CD4-positive, alpha-beta T cell treated with Interleukin-12 subunit alpha and Interleukin-12 subunit beta, for 1 hour (primary cell): Measurements from ENCODE around the gene CNTN4.

Experiments
- DNase-seq: peaks from one replicate; pipeline ENCODE4 v3.0.0-alpha.2; 2020

CNTN4 gene

GRCh38 chr3:3005146-3005744, 906.6 kb downstream of the CNTN4 start:
- no peak for DNase-seq

DNA sequence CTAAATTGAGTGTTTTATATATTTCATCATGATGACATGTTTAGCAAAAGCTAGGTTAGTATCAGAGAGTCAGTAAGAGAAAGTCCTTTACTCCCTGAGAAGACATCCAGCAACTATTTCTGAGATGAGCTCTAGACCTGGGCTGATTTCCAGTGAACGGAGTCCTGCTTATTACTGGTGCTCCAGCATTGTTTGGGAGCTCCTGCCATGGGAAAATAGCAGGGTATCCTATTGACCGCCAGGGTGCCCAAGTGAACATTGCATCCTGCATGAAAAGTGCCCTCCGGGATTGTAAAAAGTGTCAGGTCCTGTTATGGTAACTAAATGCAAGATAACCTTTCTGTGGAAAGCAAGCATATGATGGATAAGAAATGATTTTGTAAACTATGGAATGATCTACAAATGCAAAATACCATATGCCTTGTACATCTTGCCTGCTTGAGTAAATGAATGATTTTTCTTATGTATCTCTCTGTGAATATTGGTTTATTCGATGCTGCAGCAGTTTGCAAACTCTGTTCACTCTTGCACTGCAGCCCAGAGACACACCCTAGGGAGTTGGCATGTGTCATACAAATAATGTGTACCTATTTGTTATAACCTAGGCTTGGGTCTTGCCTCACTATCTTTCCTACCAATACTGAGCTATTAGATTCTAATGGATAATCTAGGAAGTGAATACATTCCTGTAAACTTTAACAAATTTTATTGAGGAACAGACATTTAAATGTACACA, 914.8 kb downstream of the CNTN4 start:
- no peak for DNase-seq

GRCh38 chr3:3015185-3016089, 916.8 kb downstream of the CNTN4 start:
- peak; percentile 2 for DNase-seq

- no peak for DNase-seq
Measured at GRCh38 chr3:3016226-3016625, 917.6 kb downstream of the CNTN4 start.

DNA sequence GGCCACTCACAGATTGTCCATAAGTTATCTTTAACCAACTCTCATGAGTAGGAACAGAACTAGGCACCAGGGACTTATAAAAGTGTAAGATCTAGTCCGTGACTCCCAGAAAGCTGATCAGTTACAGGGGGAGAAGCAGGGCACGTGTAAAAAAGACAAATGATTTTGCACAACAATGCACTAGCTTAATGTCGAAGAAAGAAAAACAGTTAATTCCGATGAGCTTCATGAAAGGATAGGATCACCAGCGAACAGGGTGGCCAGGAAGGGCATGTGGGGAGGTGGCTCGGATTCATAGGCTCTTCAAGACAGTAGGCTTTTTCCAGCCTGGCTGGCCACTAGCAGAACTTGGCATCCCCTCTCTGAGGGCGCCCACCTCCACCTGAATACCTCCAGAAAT, 921.5 kb downstream of the CNTN4 start:
- DNase-seq = no peak

DNA sequence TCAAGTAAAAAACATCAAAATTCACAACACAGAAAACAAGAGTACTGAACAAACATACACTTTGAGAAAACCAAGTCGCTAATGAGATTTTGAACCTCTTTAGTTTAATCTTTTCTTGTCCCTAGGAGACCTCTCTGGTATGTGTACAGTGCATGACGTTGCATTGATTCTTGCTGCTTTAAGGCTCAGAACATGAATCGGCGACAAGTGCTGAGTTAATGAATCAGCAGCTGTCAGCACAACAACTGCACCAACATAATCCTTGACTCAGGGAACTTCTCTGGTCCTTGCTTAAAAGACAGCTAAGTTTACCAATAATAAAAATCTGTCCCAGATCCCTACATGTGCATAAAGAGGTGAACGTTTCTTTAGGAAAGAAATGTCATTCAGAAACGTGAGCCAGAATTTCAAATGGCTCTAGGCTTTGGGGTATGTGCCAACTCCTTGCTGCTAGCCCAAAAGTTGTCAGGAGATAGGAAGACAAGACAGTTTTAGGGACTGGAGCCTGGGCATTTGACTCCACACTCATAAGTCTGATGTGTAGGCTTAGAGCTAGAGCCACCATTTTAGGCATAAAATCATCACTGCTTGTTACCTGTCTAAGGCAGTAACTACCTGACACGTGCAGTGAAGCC, 924.6 kb downstream of the CNTN4 start:
- DNase-seq = no peak

GRCh38 chr3:3027976-3028567, 929.4 kb downstream of the CNTN4 start:
- peak; percentile 26 for DNase-seq

DNA sequence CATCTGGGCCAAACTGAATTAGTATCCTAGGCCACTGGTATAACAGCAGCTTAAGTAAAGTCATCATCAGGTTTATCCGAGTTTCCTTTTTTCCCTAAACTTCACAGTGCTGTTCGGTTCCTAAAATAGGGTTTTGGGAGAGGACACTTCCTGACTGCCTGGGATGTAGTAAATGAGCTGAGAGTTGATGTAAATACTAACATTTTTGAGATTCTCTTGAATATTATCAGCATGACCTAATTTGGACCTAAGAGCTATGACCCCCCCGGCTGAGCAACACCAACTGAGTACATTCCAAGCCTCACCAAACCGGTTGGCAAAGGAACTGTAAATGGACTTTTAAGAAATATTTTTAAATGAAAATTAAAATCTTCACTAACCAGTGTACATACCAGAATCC, 932.7 kb downstream of the CNTN4 start:
- no peak for DNase-seq

GRCh38 chr3:3037156-3037555, 938.5 kb downstream of the CNTN4 start:
- no peak for DNase-seq

DNA sequence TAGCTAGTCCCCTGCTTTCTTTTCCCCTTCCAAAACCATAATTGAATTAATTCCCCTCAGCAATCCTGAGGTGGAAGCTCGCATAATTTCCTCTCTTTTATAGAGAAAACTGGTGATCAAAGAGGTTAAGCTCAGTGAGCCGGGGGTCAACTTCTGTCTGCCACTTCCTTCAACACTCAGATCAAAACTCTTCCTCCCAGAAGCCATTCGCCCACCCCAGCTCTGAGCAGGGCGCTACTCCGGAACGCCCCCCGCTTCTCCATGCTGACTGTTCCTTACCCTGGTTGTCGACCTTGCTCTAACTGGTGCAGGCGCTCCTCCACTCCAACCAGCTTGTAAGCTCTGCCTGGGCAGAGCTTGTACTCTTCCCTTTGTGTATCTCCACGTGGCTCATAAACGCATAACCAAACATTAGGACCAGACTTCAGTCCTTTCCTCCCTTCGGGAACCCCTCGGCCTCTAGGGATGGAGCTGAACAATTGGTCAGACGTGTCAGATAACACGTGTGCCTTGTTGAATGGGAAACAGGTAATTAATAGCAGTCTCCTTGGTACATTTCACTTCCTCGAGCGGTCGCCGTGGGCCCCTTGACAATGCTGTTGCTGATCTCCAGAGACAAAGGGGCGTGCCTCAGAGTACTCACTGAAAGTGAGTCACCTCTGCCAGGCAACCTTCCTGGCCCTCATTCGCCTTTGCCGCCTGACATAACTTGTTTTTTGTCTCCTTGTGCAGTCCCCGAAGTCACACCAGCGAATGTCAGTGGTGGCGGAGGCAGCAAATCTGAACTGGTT, 939.7 kb downstream of the CNTN4 start:
- no peak for DNase-seq

DNA sequence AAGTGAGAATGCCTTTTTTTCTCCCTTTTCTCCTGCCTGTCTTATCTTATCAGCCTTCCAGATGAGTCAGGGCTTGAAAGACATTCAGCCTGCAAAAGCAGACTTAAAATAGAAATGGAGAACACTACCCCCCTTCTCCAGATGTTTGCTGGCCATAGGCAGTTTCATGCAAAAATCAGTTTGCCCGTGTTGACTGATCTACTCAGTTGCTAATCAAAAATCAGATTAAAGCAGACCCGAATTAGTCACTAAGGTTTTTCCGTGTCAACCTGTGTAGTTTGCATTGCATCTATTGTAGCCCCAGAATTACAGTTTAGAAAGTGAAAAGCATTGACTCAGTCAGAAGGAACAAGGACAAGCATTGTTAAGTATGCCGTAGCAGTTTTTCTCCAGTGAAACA, 955.3 kb downstream of the CNTN4 start:
- DNase-seq = no peak

DNA sequence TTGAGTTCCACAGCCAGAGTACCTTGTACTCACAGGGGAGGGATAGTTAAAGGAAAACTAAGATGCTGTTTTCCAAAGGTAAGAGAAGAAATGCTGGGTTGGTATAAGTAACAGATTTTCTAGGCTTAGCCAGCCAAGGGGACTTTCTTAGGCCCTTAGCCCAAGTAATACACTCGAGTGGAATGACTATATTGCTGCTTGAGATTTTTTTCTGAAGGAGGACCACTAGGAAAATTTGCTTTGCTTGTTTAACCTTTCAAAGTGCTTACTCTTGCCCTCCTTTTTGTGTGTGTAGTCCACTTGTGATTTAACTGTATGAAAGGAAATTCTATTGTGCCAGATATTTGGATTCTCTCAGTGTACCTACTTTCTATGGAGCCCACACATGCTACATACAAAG, 961.0 kb downstream of the CNTN4 start:
- DNase-seq = no peak

DNA sequence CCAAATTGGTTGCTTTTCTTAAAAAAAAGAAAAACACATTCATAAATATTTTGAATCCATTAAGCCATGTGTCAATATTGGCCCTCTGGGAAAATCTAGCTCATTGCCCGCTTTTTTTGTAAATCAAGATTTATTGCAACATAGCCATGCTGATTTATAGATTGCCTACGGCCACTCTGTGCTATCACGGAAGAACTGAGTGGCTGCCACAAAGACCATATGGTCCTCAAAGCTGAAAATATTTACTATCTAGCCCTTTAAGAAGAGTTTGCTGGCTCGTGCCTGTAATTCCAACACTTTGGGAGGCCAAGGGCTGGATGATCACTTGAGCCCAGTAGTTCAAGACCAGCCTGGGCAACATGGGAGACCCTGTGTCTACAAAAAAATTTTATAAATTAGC, 965.6 kb downstream of the CNTN4 start:
- DNase-seq = no peak

GRCh38 chr3:3065876-3066275, 967.2 kb downstream of the CNTN4 start:
- DNase-seq = no peak

GRCh38 chr3:3066378-3066777, 967.7 kb downstream of the CNTN4 start:
- DNase-seq = no peak

DNA sequence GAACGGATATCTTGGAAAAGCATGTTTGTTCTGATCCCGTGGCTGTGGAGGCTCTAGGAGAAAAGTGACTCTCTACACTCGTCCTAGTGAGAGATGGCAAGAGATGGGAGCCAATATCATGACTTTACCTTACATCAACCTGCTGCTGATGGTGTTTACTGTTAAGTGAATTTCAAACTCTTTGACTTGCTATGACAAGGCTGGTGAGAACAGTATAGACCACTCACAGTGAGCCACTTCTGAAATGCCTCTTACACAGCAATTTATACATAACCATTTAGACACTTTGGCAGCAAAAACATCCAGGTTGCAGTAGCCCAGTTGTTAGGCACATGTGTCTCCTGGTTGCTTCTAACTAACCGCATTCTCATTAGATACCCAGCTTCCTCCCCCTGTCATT, 968.2 kb downstream of the CNTN4 start:
- DNase-seq = no peak

DNA sequence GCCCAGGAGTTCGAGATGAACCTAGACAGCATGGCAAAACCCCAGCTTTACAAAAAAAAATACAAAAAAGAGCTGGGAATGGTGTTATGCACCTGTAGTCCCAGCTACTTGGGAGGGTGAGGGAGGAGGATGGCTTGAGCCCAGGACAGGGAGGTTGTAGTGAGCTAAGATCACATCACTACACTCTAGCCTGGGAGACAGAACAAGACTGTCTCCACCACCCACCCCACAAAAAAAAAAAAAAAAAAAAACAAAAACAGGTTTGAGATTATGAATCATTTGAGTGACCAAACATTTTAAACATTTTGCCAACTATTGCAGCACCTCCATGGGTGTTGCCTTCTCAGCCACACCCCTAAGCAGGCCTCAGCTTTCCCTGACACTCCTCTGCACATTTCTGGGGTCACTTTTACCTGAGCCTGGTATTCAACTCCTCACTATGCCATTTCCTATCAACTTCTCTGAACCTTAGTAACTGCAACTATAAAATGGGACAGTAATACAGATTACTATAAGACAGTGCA, 969.8 kb downstream of the CNTN4 start:
- no peak for DNase-seq

GRCh38 chr3:3069723-3070122, 971.1 kb downstream of the CNTN4 start:
- no peak for DNase-seq

DNA sequence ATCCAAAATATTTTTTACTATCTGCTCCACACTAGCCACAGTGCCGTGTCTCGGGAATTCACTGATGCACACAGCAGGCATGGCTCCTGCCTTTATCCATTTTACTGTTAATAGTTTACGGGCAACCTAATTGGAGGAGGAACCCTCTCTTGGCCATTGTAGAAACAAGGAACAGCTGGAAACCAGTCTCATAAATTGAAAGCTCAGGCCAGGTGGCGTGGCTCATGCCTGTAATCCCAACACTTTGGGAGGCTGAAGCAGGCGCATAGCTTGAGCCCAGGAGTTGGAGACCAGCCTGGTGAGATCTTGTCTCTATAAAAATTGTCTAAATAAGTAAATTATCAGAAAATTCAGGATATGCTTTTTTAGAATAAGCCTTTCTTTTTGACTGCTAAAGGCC, 972.5 kb downstream of the CNTN4 start:
- no peak for DNase-seq

GRCh38 chr3:3074551-3075257, 976.0 kb downstream of the CNTN4 start:
- DNase-seq = no peak

DNA sequence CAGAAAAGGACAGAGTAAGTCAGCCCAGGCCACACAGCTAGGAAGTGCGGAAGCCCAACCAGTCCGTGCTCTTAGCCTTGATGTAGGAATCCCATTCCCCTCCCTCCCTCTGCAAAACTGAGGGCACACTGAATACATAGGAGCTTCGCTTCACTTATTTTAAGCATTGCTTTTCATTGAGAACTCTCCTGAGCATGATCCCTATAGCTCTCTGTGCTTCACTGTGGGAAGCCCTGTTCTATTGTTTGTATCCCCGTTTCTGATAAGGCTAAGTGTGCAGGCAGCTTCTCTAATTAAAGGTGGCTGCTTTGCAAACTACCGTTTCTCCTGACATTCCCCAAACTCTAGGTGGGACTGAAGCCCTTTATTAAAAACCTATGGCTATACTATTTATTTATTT, 981.6 kb downstream of the CNTN4 start:
- DNase-seq = no peak
